Activated T-helper 17 cell treated with anti-CD3 and anti-CD28 coated beads, Interleukin-2, amount 50 U/mL, for 72 hours (primary cell): ENCODE measurements around the gene AGPS. TPM values are rescaled to one million over a fixed set of nuclear protein-coding genes. Genes with fewer than 3 reads are reported as not detected.

ENCODE experiments used
- ATAC-seq: fragments of 150-1000 bp; cut with Tn5 transposase; replicated peaks from 2 replicates; pipeline ENCODE4 v1.10.0; 2021; ENCODE audit warnings: mild to moderate bottlenecking, moderate library complexity
- H3K27ac Mint-ChIP-seq: one replicate; pipeline ENCODE4 v1.8.0; 2022; ENCODE audit warnings: mixed read lengths
- H3K27me3 Mint-ChIP-seq: one replicate; pipeline ENCODE4 v1.8.0; 2022; ENCODE audit warnings: mixed read lengths
- H3K36me3 Mint-ChIP-seq: one replicate; pipeline ENCODE4 v1.8.0; 2022; ENCODE audit warnings: low read depth, mild to moderate bottlenecking, mixed read lengths
- H3K4me1 Mint-ChIP-seq: one replicate; pipeline ENCODE4 v1.8.0; 2022; ENCODE audit warnings: mixed read lengths
- H3K4me3 Mint-ChIP-seq: one replicate; pipeline ENCODE4 v1.8.0; 2022; ENCODE audit warnings: mild to moderate bottlenecking, mixed read lengths
- H3K9me3 Mint-ChIP-seq: one replicate; pipeline ENCODE4 v1.8.0; 2022; ENCODE audit warnings: mixed read lengths
- total RNA-seq, 2 donors: library from RNA; stranded (reverse); gene quantifications; one replicate each; pipeline ENCODE4 v1.2.3, GENCODE V29; 2022

Gene AGPS
- total RNA-seq, 2 donors from 2014 or later: 31.4 to 70.0 TPM

- ATAC-seq: no peak
- H3K4me1 Mint-ChIP-seq: no peaks in the 10 kb centered on the region
- no peak overlapping the region for H3K27ac Mint-ChIP-seq
- H3K27me3 Mint-ChIP-seq: no peaks in the 10 kb centered on the region
- H3K36me3 Mint-ChIP-seq: peaks cover 62% of the 10 kb centered on the region
- peaks cover 3% of the 10 kb centered on the region for H3K9me3 Mint-ChIP-seq
- H3K4me3 Mint-ChIP-seq: no peak overlapping the region
Measured at GRCh38 chr2:177460973-177461585, 68.5 kb downstream of the AGPS start.

GRCh38 chr2:177464549-177464948, 72.0 kb downstream of the AGPS start:
- ATAC-seq: no peak
- Mint-ChIP-seq H3K9me3 (no peaks in the 10 kb centered on the region), H3K27ac (no peak overlapping the region), H3K4me3 (no peak overlapping the region), H3K27me3 (no peaks in the 10 kb centered on the region), H3K4me1 (no peaks in the 10 kb centered on the region), H3K36me3 (peaks cover 57% of the 10 kb centered on the region)

- Mint-ChIP-seq H3K27me3 (no peaks in the 10 kb centered on the region), H3K9me3 (peaks cover 6% of the 10 kb centered on the region), H3K36me3 (peaks cover 60% of the 10 kb centered on the region), H3K4me1 (no peaks in the 10 kb centered on the region), H3K27ac (no peak overlapping the region), H3K4me3 (no peak overlapping the region)
- ATAC-seq: no peak
Measured at GRCh38 chr2:177465400-177466138, 73.0 kb downstream of the AGPS start.

- H3K9me3 Mint-ChIP-seq: peaks cover 11% of the 10 kb centered on the region
- no peaks in the 10 kb centered on the region for H3K4me1 Mint-ChIP-seq
- H3K36me3 Mint-ChIP-seq: peaks cover 61% of the 10 kb centered on the region
- no peak overlapping the region for H3K27ac Mint-ChIP-seq
- no peak overlapping the region for H3K4me3 Mint-ChIP-seq
- H3K27me3 Mint-ChIP-seq: no peaks in the 10 kb centered on the region
- ATAC-seq: no peak
Measured at GRCh38 chr2:177466337-177467195, 74.0 kb downstream of the AGPS start.

- Mint-ChIP-seq H3K36me3 (peaks cover 63% of the 10 kb centered on the region), H3K4me3 (no peak overlapping the region), H3K27ac (no peak overlapping the region), H3K4me1 (no peaks in the 10 kb centered on the region), H3K27me3 (no peaks in the 10 kb centered on the region), H3K9me3 (peaks cover 12% of the 10 kb centered on the region)
- ATAC-seq: no peak
Measured at GRCh38 chr2:177467646-177468045, 75.1 kb downstream of the AGPS start.

- Mint-ChIP-seq H3K27ac (no peak overlapping the region), H3K4me1 (no peaks in the 10 kb centered on the region), H3K9me3 (peaks cover 12% of the 10 kb centered on the region), H3K36me3 (peaks cover 67% of the 10 kb centered on the region), H3K4me3 (no peak overlapping the region), H3K27me3 (no peaks in the 10 kb centered on the region)
- no peak for ATAC-seq
Measured at GRCh38 chr2:177471990-177472389, 79.4 kb downstream of the AGPS start.

- Mint-ChIP-seq H3K36me3 (peaks cover 78% of the 10 kb centered on the region), H3K4me3 (no peak overlapping the region), H3K27me3 (no peaks in the 10 kb centered on the region), H3K4me1 (no peaks in the 10 kb centered on the region), H3K27ac (peak overlapping the region; percentile 45), H3K9me3 (peaks cover 16% of the 10 kb centered on the region)
- ATAC-seq: no peak
Measured at GRCh38 chr2:177474301-177474700, 81.7 kb downstream of the AGPS start.

GRCh38 chr2:177474998-177475397, 82.4 kb downstream of the AGPS start:
- H3K9me3 Mint-ChIP-seq: peaks cover 15% of the 10 kb centered on the region
- ATAC-seq: no peak
- H3K36me3 Mint-ChIP-seq: peaks cover 81% of the 10 kb centered on the region
- peak overlapping the region; percentile 45 for H3K27ac Mint-ChIP-seq
- H3K27me3 Mint-ChIP-seq: no peaks in the 10 kb centered on the region
- no peak overlapping the region for H3K4me3 Mint-ChIP-seq
- no peaks in the 10 kb centered on the region for H3K4me1 Mint-ChIP-seq

GRCh38 chr2:177476897-177477296, 84.3 kb downstream of the AGPS start:
- no peak overlapping the region for H3K4me3 Mint-ChIP-seq
- peaks cover 7% of the 10 kb centered on the region for H3K9me3 Mint-ChIP-seq
- H3K4me1 Mint-ChIP-seq: no peaks in the 10 kb centered on the region
- no peak for ATAC-seq
- H3K36me3 Mint-ChIP-seq: peaks cover 67% of the 10 kb centered on the region
- no peaks in the 10 kb centered on the region for H3K27me3 Mint-ChIP-seq
- H3K27ac Mint-ChIP-seq: no peak overlapping the region

- peaks cover 7% of the 10 kb centered on the region for H3K9me3 Mint-ChIP-seq
- ATAC-seq: no peak
- H3K4me1 Mint-ChIP-seq: no peaks in the 10 kb centered on the region
Measured at GRCh38 chr2:177478029-177478428, 85.5 kb downstream of the AGPS start.

GRCh38 chr2:177478907-177479306, 86.3 kb downstream of the AGPS start:
- H3K4me3 Mint-ChIP-seq: no peak overlapping the region
- H3K9me3 Mint-ChIP-seq: peaks cover 7% of the 10 kb centered on the region
- no peak for ATAC-seq
- H3K27ac Mint-ChIP-seq: no peak overlapping the region
- H3K36me3 Mint-ChIP-seq: peaks cover 60% of the 10 kb centered on the region
- no peaks in the 10 kb centered on the region for H3K27me3 Mint-ChIP-seq
- no peaks in the 10 kb centered on the region for H3K4me1 Mint-ChIP-seq

More at GRCh38 chr2:177478029-177478428, 85.5 kb downstream of the AGPS start:
- H3K36me3 Mint-ChIP-seq: peaks cover 56% of the 10 kb centered on the region
- no peak overlapping the region for H3K4me3 Mint-ChIP-seq
- no peaks in the 10 kb centered on the region for H3K27me3 Mint-ChIP-seq
- H3K27ac Mint-ChIP-seq: no peak overlapping the region

- H3K4me3 Mint-ChIP-seq: no peak overlapping the region
- no peak overlapping the region for H3K27ac Mint-ChIP-seq
- H3K36me3 Mint-ChIP-seq: peaks cover 58% of the 10 kb centered on the region
- H3K4me1 Mint-ChIP-seq: no peaks in the 10 kb centered on the region
- ATAC-seq: no peak
- H3K27me3 Mint-ChIP-seq: no peaks in the 10 kb centered on the region
- H3K9me3 Mint-ChIP-seq: peaks cover 7% of the 10 kb centered on the region
Measured at GRCh38 chr2:177482195-177482594, 89.6 kb downstream of the AGPS start.

- Mint-ChIP-seq H3K4me1 (no peaks in the 10 kb centered on the region), H3K4me3 (no peak overlapping the region), H3K27me3 (no peaks in the 10 kb centered on the region), H3K36me3 (peaks cover 45% of the 10 kb centered on the region), H3K27ac (peak overlapping the region; percentile 35), H3K9me3 (peaks cover 3% of the 10 kb centered on the region)
- no peak for ATAC-seq
Measured at GRCh38 chr2:177483531-177483930, 91.0 kb downstream of the AGPS start.

GRCh38 chr2:177484180-177484795, 91.7 kb downstream of the AGPS start:
- no peak for ATAC-seq
- Mint-ChIP-seq H3K27me3 (no peaks in the 10 kb centered on the region), H3K4me3 (no peak overlapping the region), H3K9me3 (peaks cover 3% of the 10 kb centered on the region), H3K36me3 (peaks cover 37% of the 10 kb centered on the region), H3K4me1 (no peaks in the 10 kb centered on the region), H3K27ac (no peak overlapping the region)
